H9 (cell line): ENCODE results near the gene ZNF695. TPM values are rescaled to one million over a fixed set of nuclear protein-coding genes. Genes with fewer than 3 reads are reported as not detected.
"Not testable (repeated sequence)": the region's sequence is repeated elsewhere in the genome, so short reads cannot be mapped to it uniquely, and the experiment has no call there.

Source experiments
- DNase-seq: peaks from one replicate; pipeline ENCODE4 v3.0.0-alpha.2; 2017
- H2AFZ ChIP-seq: one replicate; pipeline ENCODE4 v1.6.1; 2013; ENCODE audit warnings: mild to moderate bottlenecking, low read length, control low read depth, moderate library complexity
- H2AK5ac ChIP-seq: 2 replicates; pipeline ENCODE4 v1.6.1; 2013; ENCODE audit warnings: low read length, control low read depth, mixed read lengths; ENCODE audit not compliant: insufficient read length
- H2BK120ac ChIP-seq: one replicate; pipeline ENCODE4 v1.6.1; 2013; ENCODE audit warnings: low read depth, mild to moderate bottlenecking, low read length, control low read depth, inconsistent platforms; ENCODE audit not compliant: poor library complexity, severe bottlenecking
- H2BK12ac ChIP-seq: 2 replicates; pipeline ENCODE4 v1.6.1; 2013; ENCODE audit warnings: low read length, control low read depth, mixed read lengths, low read depth; ENCODE audit not compliant: insufficient read length
- H2BK15ac ChIP-seq: 2 replicates; pipeline ENCODE4 v1.6.1; 2013; ENCODE audit warnings: low read depth, low read length, control low read depth
- H2BK20ac ChIP-seq: one replicate; pipeline ENCODE4 v1.6.1; 2013; ENCODE audit warnings: low read depth, mild to moderate bottlenecking, low read length, control low read depth, inconsistent platforms; ENCODE audit not compliant: poor library complexity, severe bottlenecking
- H2BK5ac ChIP-seq: 2 replicates; pipeline ENCODE4 v1.6.1; 2013; ENCODE audit warnings: low read length, control low read depth, mixed read lengths; ENCODE audit not compliant: insufficient read length
- H3K14ac ChIP-seq: 2 replicates; pipeline ENCODE4 v1.6.1; 2013; ENCODE audit warnings: low read length, control low read depth; ENCODE audit not compliant: insufficient read depth
- H3K18ac ChIP-seq: 2 replicates; pipeline ENCODE4 v1.6.1; 2013; ENCODE audit warnings: low read depth, mild to moderate bottlenecking, mixed read lengths, low read length, control low read depth; ENCODE audit not compliant: insufficient read length
- H3K23ac ChIP-seq: 2 replicates; pipeline ENCODE4 v1.6.1; 2013; ENCODE audit warnings: low read length, control low read depth, mixed read lengths, low read depth; ENCODE audit not compliant: insufficient read length
- H3K23me2 ChIP-seq: 2 replicates; pipeline ENCODE4 v1.6.1; 2013; ENCODE audit warnings: low read depth, mild to moderate bottlenecking, mixed read lengths, low read length, control low read depth; ENCODE audit not compliant: insufficient read length, poor library complexity, severe bottlenecking
- H3K27ac ChIP-seq: 2 replicates; pipeline ENCODE4 v1.5.1; 2013; ENCODE audit warnings: low read length, control low read depth, mixed read lengths, low read depth; ENCODE audit not compliant: insufficient read length
- H3K27me3 ChIP-seq: 2 replicates; pipeline ENCODE4 v1.6.1; 2013; ENCODE audit warnings: low read length, control low read depth, inconsistent platforms; ENCODE audit not compliant: insufficient read depth
- H3K4ac ChIP-seq: 2 replicates; pipeline ENCODE4 v1.6.1; 2013; ENCODE audit warnings: low read depth, mild to moderate bottlenecking, control low read depth, inconsistent platforms, low read length, moderate library complexity
- H3K4me1 ChIP-seq: 2 replicates; pipeline ENCODE4 v1.6.1; 2013; ENCODE audit warnings: low read length, control low read depth, inconsistent platforms; ENCODE audit not compliant: insufficient read depth
- H3K4me2 ChIP-seq: 2 replicates; pipeline ENCODE4 v1.6.1; 2013; ENCODE audit warnings: low read length, control low read depth, mixed read lengths; ENCODE audit not compliant: insufficient read length, insufficient read depth
- H3K56ac ChIP-seq: 2 replicates; pipeline ENCODE4 v1.6.1; 2013; ENCODE audit warnings: low read depth, mild to moderate bottlenecking, mixed read lengths, low read length, control low read depth; ENCODE audit not compliant: insufficient read length
- H3K79me1 ChIP-seq: 2 replicates; pipeline ENCODE4 v1.6.1; 2013; ENCODE audit warnings: low read depth, mild to moderate bottlenecking, moderate library complexity, low read length, control low read depth, inconsistent platforms; ENCODE audit not compliant: insufficient read depth, poor library complexity, severe bottlenecking
- H3K79me2 ChIP-seq: 2 replicates; pipeline ENCODE4 v1.6.1; 2013; ENCODE audit warnings: low read length, control low read depth, inconsistent platforms; ENCODE audit not compliant: insufficient read depth
- H3K9ac ChIP-seq: 2 replicates; pipeline ENCODE4 v1.6.1; 2013; ENCODE audit warnings: low read length, control low read depth, mixed read lengths; ENCODE audit not compliant: insufficient read length; ENCODE audit errors: extremely low read depth
- H3K9me3 ChIP-seq: one replicate; pipeline ENCODE4 v1.6.1; 2013; ENCODE audit warnings: low read depth, low read length, inconsistent platforms; ENCODE audit not compliant: control insufficient read depth
- H3T11ph ChIP-seq: one replicate; pipeline ENCODE4 v1.6.1; 2013; ENCODE audit warnings: mild to moderate bottlenecking, low read length, control low read depth, inconsistent platforms
- H4K20me1 ChIP-seq: one replicate; pipeline ENCODE4 v1.6.1; 2013; ENCODE audit not compliant: control insufficient read depth, insufficient read length, insufficient read depth
- H4K5ac ChIP-seq: 2 replicates; pipeline ENCODE4 v1.6.1; 2013; ENCODE audit warnings: low read depth, mild to moderate bottlenecking, mixed read lengths, low read length, control low read depth; ENCODE audit not compliant: insufficient read length
- H4K8ac ChIP-seq: replicated peaks from 2 replicates; pipeline ENCODE4 v1.6.1; 2013; ENCODE audit warnings: low read length, control low read depth, mixed read lengths, low read depth; ENCODE audit not compliant: insufficient read length
- H4K91ac ChIP-seq: 2 replicates; pipeline ENCODE4 v1.6.1; 2013; ENCODE audit warnings: low read depth, mild to moderate bottlenecking, moderate library complexity, mixed read lengths, low read length, control low read depth; ENCODE audit not compliant: insufficient read length
- H3K27ac Mint-ChIP-seq, 3 experiments: 2 replicates in 2 of 3; 3 replicates in 1 of 3; pipeline ENCODE4 v1.8.0; 2020 to 2021; ENCODE audit warnings: mixed read lengths in 3 of 3, mild to moderate bottlenecking in 1 of 3, moderate library complexity in 1 of 3
- H3K27me3 Mint-ChIP-seq: 2 replicates; pipeline ENCODE4 v1.8.0; 2021; ENCODE audit warnings: low read depth, mild to moderate bottlenecking, moderate library complexity, mixed read lengths
- H3K36me3 Mint-ChIP-seq, 3 experiments: 2 replicates in 2 of 3; 3 replicates in 1 of 3; pipeline ENCODE4 v1.8.0; 2020 to 2021; ENCODE audit warnings: low read depth in 3 of 3, mixed read lengths in 3 of 3; ENCODE audit not compliant: insufficient read depth in 1 of 3
- H3K4me1 Mint-ChIP-seq, 2 experiments: 2 replicates each; pipeline ENCODE4 v1.8.0; 2020; ENCODE audit warnings: mixed read lengths in 2 of 2
- H3K4me3 Mint-ChIP-seq, 2 experiments: 2 replicates in 1 of 2; 3 replicates in 1 of 2; pipeline ENCODE4 v1.8.0; 2020 to 2021; ENCODE audit warnings: mild to moderate bottlenecking in 2 of 2, mixed read lengths in 2 of 2, moderate library complexity in 1 of 2
- H3K9me3 Mint-ChIP-seq, 2 experiments: 2 replicates in 1 of 2; 3 replicates in 1 of 2; pipeline ENCODE4 v1.8.0; 2020; ENCODE audit warnings: mild to moderate bottlenecking in 2 of 2, mixed read lengths in 2 of 2, moderate library complexity in 1 of 2
- WGBS: extraction: QIAGEN DNeasy Blood & Tissue Kit; methylation state at CpG from one replicate; pipeline ENCODE4 v1.1.7; 2013; ENCODE audit warnings: missing lambda C conversion rate, low lambda C conversion rate, mixed read lengths; ENCODE audit not compliant: insufficient read length; ENCODE audit errors: extremely low coverage; 5-methylcytosine and 5-hydroxymethylcytosine counted together
- total RNA-seq: library from RNA; stranded (reverse); gene quantifications from 2 replicates; pipeline ENCODE4 v1.2.1, GENCODE V29; 2021

Gene ZNF695
- total RNA-seq, 1 experiment from 2014 or later: 22.3 TPM

DNA sequence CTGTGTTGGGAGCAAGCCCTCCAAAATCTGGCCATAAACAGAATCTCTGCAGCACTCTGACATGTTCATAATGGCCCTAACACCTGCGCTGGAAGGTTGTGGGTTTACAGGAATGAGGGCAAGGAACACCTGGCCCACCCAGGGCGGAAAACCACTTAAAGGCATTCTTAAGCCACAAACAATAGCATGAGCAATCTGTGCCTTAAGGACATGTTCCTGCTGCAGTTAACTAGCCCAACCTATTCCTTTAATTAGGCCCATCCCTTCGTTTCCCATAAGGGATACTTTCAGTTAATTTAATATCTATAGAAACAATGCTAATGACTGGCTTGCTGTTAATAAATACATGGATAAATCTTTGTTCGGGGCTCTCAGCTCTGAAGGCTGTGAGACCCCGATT lies 16.8 kb upstream of the ZNF695 start:
- not testable (repeated sequence) for H3K27me3 Mint-ChIP-seq, H3K27me3 ChIP-seq, H2BK120ac ChIP-seq, H3K4me3 Mint-ChIP-seq, H2BK20ac ChIP-seq, DNase-seq, H4K5ac ChIP-seq, H3K9ac ChIP-seq, H2BK5ac ChIP-seq, H3K18ac ChIP-seq, H4K8ac ChIP-seq, H3K4ac ChIP-seq, H2BK15ac ChIP-seq, H3K23ac ChIP-seq, H3K4me2 ChIP-seq, H3T11ph ChIP-seq, H3K4me1 ChIP-seq, H3K27ac ChIP-seq, H3K79me2 ChIP-seq, H3K23me2 ChIP-seq, H2BK12ac ChIP-seq, H3K14ac ChIP-seq, H3K79me1 ChIP-seq, H2AFZ ChIP-seq, H3K27ac Mint-ChIP-seq, H4K20me1 ChIP-seq, H4K91ac ChIP-seq, H2AK5ac ChIP-seq, H3K56ac ChIP-seq, H3K4me1 Mint-ChIP-seq
- no CpG with 5 or more reads among the region's 5 CpGs for WGBS
- H3K9me3 ChIP-seq: peaks cover 12% of the 10 kb centered on the region
- Mint-ChIP-seq H3K9me3 (peaks cover 79 to 82% of the 10 kb centered on the region in 2 experiments), H3K36me3 (peaks cover 17 to 24% (median 23%) of the 10 kb centered on the region in 3 experiments)
